GM23338 (cell line): ENCODE data around the gene SLC66A1. TPM values are rescaled to one million over a fixed set of nuclear protein-coding genes. Genes with fewer than 3 reads are reported as not detected.

ENCODE experiments used
- EZH2phosphoT487 ChIP-seq: fragments of 200-600 bp; sonication (generic); IDR thresholded peaks from one replicate; pipeline ENCODE4 v1.8.1; 2018; ENCODE audit warnings: antibody characterized with exemption; ENCODE audit not compliant: unreplicated experiment
- JUNB ChIP-seq: IDR thresholded peaks from one replicate; pipeline ENCODE4 v1.6.1; 2016; ENCODE audit warnings: antibody characterized with exemption; ENCODE audit not compliant: unreplicated experiment
- polyA plus RNA-seq: library from polyadenylated mRNA; unstranded; fragments of >200 nt; fragmentation: Nextera tagmentation; extraction: Ambion mirVana; gene quantifications from 2 replicates; pipeline ENCODE4 v1.2.1, GENCODE V29; 2016
- total RNA-seq: library from RNA; depleted of rRNA; stranded (reverse); fragments of >200 nt; shearing (Covaris generic); gene quantifications from 2 replicates; pipeline ENCODE4 v1.2.3, GENCODE V29; 2014
- TF ChIP-seq, protein P1 (sequence below): fragments of 250-450 bp; sonication (Bioruptor Pico); IDR thresholded peaks from 2 replicates; pipeline ENCODE4 v1.5.0; 2020; ENCODE audit warnings: mild to moderate bottlenecking, moderate library complexity
- TF ChIP-seq, protein P2 (sequence below): IDR thresholded peaks from one replicate; pipeline ENCODE4 v1.6.1; 2018; ENCODE audit warnings: antibody characterized with exemption; ENCODE audit not compliant: unreplicated experiment

Gene SLC66A1
- total and polyA plus RNA-seq, 2 experiments from 2014 or later: 6.9 to 19.7 TPM

DNA sequence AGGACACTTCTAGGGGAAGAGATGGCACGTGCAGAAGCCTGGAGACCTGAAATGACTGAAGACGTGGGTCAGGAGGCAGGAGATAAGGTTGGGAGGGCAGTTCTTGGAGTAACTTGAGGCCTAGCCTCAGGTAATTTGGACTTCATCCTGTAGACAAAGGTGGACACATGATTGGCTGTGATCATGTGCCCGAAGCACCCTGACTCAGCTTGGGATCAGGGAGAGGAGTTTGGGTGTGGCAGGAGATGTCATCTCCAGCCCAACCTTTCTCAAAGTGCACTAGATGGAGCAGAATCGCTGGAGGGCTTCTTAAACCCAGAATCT, 1.5 kb downstream of the SLC66A1 start (continued):
- TF ChIP-seq, protein P1, sequence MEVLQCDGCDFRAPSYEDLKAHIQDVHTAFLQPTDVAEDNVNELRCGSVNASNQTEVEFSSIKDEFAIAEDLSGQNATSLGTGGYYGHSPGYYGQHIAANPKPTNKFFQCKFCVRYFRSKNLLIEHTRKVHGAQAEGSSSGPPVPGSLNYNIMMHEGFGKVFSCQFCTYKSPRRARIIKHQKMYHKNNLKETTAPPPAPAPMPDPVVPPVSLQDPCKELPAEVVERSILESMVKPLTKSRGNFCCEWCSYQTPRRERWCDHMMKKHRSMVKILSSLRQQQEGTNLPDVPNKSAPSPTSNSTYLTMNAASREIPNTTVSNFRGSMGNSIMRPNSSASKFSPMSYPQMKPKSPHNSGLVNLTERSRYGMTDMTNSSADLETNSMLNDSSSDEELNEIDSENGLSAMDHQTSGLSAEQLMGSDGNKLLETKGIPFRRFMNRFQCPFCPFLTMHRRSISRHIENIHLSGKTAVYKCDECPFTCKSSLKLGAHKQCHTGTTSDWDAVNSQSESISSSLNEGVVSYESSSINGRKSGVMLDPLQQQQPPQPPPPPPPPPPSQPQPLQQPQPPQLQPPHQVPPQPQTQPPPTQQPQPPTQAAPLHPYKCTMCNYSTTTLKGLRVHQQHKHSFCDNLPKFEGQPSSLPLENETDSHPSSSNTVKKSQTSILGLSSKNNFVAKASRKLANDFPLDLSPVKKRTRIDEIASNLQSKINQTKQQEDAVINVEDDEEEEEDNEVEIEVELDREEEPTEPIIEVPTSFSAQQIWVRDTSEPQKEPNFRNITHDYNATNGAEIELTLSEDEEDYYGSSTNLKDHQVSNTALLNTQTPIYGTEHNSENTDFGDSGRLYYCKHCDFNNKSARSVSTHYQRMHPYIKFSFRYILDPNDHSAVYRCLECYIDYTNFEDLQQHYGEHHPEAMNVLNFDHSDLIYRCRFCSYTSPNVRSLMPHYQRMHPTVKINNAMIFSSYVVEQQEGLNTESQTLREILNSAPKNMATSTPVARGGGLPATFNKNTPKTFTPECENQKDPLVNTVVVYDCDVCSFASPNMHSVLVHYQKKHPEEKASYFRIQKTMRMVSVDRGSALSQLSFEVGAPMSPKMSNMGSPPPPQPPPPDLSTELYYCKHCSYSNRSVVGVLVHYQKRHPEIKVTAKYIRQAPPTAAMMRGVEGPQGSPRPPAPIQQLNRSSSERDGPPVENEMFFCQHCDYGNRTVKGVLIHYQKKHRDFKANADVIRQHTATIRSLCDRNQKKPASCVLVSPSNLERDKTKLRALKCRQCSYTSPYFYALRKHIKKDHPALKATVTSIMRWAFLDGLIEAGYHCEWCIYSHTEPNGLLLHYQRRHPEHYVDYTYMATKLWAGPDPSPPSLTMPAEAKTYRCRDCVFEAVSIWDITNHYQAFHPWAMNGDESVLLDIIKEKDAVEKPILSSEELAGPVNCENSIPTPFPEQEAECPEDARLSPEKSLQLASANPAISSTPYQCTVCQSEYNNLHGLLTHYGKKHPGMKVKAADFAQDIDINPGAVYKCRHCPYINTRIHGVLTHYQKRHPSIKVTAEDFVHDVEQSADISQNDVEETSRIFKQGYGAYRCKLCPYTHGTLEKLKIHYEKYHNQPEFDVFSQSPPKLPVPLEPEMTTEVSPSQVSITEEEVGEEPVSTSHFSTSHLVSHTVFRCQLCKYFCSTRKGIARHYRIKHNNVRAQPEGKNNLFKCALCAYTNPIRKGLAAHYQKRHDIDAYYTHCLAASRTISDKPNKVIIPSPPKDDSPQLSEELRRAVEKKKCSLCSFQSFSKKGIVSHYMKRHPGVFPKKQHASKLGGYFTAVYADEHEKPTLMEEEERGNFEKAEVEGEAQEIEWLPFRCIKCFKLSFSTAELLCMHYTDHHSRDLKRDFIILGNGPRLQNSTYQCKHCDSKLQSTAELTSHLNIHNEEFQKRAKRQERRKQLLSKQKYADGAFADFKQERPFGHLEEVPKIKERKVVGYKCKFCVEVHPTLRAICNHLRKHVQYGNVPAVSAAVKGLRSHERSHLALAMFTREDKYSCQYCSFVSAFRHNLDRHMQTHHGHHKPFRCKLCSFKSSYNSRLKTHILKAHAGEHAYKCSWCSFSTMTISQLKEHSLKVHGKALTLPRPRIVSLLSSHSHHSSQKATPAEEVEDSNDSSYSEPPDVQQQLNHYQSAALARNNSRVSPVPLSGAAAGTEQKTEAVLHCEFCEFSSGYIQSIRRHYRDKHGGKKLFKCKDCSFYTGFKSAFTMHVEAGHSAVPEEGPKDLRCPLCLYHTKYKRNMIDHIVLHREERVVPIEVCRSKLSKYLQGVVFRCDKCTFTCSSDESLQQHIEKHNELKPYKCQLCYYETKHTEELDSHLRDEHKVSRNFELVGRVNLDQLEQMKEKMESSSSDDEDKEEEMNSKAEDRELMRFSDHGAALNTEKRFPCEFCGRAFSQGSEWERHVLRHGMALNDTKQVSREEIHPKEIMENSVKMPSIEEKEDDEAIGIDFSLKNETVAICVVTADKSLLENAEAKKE (CRISPR knock-in tag): no peak
- TF ChIP-seq JUNB: no peak
- TF ChIP-seq, protein P2, sequence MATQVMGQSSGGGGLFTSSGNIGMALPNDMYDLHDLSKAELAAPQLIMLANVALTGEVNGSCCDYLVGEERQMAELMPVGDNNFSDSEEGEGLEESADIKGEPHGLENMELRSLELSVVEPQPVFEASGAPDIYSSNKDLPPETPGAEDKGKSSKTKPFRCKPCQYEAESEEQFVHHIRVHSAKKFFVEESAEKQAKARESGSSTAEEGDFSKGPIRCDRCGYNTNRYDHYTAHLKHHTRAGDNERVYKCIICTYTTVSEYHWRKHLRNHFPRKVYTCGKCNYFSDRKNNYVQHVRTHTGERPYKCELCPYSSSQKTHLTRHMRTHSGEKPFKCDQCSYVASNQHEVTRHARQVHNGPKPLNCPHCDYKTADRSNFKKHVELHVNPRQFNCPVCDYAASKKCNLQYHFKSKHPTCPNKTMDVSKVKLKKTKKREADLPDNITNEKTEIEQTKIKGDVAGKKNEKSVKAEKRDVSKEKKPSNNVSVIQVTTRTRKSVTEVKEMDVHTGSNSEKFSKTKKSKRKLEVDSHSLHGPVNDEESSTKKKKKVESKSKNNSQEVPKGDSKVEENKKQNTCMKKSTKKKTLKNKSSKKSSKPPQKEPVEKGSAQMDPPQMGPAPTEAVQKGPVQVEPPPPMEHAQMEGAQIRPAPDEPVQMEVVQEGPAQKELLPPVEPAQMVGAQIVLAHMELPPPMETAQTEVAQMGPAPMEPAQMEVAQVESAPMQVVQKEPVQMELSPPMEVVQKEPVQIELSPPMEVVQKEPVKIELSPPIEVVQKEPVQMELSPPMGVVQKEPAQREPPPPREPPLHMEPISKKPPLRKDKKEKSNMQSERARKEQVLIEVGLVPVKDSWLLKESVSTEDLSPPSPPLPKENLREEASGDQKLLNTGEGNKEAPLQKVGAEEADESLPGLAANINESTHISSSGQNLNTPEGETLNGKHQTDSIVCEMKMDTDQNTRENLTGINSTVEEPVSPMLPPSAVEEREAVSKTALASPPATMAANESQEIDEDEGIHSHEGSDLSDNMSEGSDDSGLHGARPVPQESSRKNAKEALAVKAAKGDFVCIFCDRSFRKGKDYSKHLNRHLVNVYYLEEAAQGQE: no peak
- TF ChIP-seq EZH2phosphoT487: no peak
